NCI-H345 treated with DMSO at 0.1 percent for 48 hours (cell line): ENCODE measurements around the gene SERPINE2.
A peak's percentile ranks its signal among the peaks of the same experiment; 100 is the strongest.

Experiments
- DNase-seq: peaks from one replicate; lab custom pipeline; 2025; ENCODE audit not compliant: unreplicated experiment; lab: John Stamatoyannopoulos, UW

The SERPINE2 gene

DNA sequence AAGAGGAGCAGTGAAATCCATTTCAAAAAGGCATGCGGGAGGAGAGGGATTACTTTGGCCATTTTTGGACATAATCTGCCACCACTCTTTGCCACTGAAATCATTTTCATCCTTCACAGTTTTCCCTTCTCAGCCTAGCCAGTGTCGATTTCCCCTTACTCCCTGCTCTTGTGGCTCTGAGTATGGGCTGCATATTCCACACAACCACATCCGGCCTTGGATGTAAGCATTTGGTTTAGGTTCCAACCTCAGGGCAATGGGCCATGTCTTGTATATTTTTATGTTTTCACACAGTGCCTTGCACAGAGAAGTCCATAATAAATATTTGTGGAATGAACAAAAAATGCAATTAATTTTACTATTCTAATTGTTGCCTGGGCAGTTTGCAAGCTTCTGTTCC, 7.7 kb upstream of the SERPINE2 start:
- no peak for DNase-seq

- DNase-seq = peak; percentile 28
Observed at GRCh38 chr2:224042191-224042696, 3.2 kb upstream of the SERPINE2 start.

GRCh38 chr2:224041554-224041953, 2.5 kb upstream of the SERPINE2 start:
- no peak for DNase-seq

- no peak for DNase-seq
Observed at GRCh38 chr2:224040753-224041152, 1.7 kb upstream of the SERPINE2 start.

DNA sequence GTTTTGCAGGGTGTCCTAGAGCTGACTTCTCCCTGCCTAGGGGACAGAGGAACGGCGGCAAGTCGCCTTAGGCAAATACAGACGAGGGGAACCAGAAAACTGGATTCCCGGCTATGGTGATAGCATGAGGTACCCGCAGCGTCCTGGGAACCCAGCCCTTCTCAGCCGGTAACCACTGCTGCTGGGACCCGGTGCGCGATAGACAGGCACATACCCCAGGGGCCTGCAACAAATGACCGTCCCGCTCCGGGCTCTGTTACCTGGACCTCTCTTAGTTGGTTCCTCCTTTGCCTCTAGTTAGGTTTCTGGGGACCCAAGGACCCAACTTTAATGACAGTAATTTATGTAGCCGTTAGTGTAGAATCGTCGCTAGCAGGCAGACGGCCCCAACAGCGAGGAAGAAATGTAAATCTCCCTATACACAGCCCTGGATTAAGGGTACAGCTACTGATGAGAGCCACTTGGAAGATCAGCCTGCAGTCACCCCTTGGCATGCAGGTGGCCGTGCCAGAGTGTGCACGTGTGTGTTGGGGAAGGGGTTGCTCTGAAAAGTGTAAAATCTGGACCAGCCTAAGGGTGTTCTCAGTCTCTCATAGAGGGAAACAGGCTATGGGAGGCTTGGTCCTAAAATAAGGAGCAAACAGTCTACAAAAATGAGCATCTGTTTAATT, 819 bp upstream of the SERPINE2 start:
- peak; percentile 65 for DNase-seq

- DNase-seq = no peak
Observed at GRCh38 chr2:224038830-224039079, 331 bp downstream of the SERPINE2 start.

DNA sequence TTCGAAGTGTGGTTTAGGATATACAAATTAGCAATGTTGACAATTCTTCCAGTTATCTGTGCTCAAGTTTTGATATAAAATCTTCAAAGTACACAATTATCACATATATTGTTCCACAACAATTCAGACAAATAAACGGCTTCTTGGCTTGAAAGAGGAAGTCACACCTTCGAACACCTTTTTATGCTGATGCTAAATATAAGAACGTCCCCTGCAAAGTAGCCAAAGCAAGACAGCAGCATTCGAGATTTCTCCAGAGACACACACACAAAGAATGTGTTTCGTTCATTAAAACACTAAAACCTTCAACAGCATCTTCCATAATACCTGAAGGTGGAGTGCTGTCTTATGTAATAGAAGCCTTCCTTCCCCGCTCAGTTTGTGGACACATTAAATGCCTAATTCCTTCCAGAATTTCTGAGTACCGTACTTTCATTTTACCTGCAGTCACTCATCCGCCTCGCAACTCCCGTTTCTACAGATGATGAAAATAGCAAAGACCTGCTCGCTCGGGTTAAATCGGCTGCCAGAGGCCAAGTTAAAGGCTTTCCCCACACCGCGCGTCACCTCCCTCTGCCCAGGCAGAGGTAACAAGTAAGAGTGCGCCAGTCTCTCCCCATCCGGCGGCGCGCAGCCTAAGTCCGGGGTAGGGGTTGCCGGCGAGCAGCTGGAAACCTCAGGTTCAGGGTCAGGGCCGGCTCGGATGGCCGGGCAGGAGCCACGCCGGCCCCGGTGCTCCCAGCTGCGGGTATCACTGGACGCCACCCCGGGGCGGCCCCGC, 847 bp downstream of the SERPINE2 start:
- peak; percentile 38 for DNase-seq

DNA sequence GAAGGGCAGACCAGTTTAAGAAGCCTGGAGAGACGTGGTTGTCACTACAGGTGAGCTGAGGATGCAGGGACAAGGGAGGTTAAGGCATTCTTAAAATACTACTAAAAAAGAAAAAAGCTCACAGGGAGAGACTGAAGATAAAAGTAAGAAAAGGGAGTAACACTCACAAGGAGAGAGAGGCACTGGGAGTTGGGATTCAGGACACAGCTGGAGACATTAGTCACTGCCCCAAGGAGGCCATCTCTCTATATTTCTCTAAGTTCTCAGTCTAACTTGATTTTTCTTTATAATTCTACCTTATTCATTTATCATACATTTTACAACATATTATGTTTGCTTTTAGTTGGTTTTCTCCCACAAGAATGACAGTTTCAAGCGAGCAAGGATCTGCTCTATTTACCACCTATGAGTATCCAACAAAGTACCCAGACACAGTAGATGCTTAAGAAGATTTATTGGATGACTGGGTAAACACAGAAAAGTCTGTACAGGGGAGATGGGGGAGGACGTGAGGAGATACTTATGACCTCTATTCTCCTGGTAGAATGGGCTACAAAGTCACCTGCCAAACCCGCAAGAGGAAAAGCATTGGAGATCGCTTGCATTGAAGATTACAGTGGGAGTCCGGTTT, 2.2 kb downstream of the SERPINE2 start:
- DNase-seq = no peak

- no peak for DNase-seq
Observed at GRCh38 chr2:224034017-224034416, 5.1 kb downstream of the SERPINE2 start.

- no peak for DNase-seq
Observed at GRCh38 chr2:224033601-224034000, 5.5 kb downstream of the SERPINE2 start.

GRCh38 chr2:224032283-224032682, 6.8 kb downstream of the SERPINE2 start:
- no peak for DNase-seq

DNA sequence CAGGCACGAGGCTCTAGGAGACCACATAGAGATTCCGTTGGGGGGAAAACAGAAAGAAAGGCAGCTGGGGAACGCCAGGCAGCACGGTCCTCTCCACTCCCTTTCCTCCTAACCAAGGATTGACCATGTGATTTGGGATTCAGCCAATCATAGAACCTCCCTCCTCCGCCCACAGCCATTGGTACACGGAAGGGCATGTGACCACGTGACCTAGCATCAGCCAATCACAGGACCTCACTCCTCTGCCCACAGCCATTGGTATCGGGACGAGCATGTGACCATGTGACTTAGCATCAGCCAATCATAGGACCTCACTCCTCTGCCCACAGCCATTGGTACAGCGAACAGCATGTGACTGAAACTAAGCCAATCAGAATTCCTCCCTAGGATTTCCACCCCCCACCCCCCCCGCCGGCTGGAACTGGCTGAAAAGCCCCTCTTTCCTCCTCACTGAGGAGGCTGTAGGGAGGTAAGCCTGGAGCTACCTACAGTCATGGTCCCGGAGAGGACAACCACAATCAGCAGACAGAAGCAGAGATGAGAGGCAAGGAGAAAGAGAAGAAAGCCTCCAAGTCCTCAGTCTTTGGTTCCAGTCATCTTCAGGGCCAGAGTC, 7.6 kb downstream of the SERPINE2 start:
- DNase-seq = no peak

GRCh38 chr2:224030786-224031185, 8.3 kb downstream of the SERPINE2 start:
- DNase-seq = no peak

- DNase-seq = no peak
Observed at GRCh38 chr2:224029876-224030275, 9.2 kb downstream of the SERPINE2 start.

DNA sequence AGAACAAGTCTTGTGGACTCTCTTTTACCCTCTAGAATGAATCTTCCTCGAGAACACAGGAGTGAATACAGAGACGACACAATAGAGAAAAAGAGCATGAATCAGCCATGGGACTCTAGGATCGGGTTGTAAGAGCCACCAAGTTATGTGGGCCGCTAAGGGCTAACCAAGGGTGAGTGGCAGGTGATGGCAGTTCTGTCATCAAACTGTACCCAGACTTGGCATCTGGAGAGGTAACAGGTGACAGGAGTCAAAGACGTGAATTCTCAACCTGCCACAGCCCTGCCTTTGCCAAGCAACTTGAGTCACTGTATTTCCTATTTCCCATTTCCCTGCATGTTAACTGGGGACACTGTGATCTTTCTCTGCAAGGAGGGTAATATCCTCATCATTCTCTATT, 11.2 kb downstream of the SERPINE2 start:
- DNase-seq = no peak

DNA sequence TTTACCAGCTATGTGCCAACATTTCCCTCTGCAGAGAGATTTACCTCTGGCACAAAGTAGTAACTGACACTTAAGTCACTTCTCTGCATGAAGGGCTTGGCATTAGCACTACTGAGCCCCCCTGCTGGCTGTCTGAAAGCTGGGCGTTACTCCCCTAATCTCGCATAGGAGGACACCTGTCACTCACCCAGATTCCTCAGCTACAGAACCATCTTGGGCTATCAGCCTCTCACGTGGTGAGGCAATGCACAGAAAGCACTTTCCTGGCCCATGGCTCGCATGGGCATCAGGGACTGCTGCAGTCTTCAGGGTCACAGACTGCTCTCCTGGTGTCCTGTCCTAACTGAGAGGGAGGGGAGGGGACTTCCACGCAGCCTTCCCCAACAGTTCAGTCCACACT, 12.0 kb downstream of the SERPINE2 start:
- peak; percentile 20 for DNase-seq

GRCh38 chr2:224025874-224026273, 13.2 kb downstream of the SERPINE2 start:
- no peak for DNase-seq

GRCh38 chr2:224024270-224024669, 14.8 kb downstream of the SERPINE2 start:
- no peak for DNase-seq

DNA sequence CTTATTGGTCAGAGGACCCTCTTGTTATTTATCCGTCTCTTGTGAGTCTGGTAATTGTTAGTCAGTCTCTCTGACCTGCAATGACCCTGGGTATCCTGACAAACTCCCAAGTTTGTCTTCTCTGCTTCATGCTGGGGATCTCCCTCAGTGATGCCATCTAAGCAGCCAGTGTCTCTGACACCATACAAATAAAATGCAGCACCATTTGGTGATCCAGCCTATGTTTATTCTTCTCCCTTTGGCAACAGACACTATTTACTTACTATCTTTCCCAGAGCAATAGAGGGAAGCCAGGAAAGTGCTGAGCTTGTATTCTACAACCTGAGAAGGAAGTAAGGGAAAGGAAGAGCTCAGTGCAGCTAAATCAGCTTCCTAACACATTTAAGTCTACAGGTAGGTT, 15.9 kb downstream of the SERPINE2 start:
- DNase-seq = no peak

- DNase-seq = no peak
Observed at GRCh38 chr2:224022486-224022885, 16.6 kb downstream of the SERPINE2 start.

- no peak for DNase-seq
Observed at GRCh38 chr2:224020523-224020922, 18.6 kb downstream of the SERPINE2 start.

DNA sequence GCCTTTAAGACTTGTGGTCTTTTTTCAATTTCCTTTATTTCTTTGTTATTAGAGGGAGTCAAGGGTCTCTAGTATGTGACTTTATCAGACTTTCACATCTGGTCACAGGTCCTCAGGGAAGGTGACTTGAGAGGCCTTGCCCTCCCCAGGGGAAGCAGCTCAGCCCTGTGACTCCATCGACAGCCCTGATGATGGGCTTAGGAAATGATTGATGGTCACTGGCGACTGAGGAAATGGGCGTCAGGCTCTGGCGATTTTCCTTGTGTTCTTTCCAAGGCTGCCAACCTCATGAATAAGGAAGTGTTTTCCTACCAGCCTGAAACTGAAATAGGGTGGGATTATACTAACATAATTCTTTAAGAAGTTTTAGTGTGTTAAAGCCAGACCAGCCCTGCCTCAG, 21.1 kb downstream of the SERPINE2 start:
- DNase-seq = no peak
